ENCODE data around the gene BUD13.

DNA sequence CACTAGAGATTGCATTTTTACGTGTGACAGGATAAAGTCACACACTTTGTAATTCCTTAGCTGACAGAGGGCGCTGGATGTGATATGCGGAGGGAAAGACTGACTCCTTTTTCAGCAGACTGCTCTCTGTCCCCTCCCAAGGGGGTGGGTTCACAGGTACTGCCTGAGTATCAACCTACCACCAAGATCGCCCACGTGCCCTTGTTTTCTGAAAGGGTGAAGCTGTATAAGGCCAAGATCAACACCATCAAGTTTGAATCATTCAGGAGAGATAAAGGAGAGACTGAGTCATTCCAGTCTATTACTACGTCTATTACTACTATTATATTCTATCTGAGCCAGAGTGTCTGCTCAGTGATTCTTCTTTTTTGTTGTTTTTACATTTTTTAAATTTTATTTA, 30.7 kb downstream of the BUD13 start:
- TF ChIP-seq, protein P1, sequence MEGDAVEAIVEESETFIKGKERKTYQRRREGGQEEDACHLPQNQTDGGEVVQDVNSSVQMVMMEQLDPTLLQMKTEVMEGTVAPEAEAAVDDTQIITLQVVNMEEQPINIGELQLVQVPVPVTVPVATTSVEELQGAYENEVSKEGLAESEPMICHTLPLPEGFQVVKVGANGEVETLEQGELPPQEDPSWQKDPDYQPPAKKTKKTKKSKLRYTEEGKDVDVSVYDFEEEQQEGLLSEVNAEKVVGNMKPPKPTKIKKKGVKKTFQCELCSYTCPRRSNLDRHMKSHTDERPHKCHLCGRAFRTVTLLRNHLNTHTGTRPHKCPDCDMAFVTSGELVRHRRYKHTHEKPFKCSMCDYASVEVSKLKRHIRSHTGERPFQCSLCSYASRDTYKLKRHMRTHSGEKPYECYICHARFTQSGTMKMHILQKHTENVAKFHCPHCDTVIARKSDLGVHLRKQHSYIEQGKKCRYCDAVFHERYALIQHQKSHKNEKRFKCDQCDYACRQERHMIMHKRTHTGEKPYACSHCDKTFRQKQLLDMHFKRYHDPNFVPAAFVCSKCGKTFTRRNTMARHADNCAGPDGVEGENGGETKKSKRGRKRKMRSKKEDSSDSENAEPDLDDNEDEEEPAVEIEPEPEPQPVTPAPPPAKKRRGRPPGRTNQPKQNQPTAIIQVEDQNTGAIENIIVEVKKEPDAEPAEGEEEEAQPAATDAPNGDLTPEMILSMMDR (IDR thresholded peaks at IDR 0.05), result no peak
- no peak for TF ChIP-seq POLR2A (IDR thresholded peaks at IDR 0.05)

Data from body of pancreas (tissue), 4 donors.